HL-60 (cell line): Measurements from ENCODE around the gene ZBTB33.

Experiments used
- DNase-seq, 2 experiments: peaks; one replicate each; pipeline ENCODE4 v3.0.0-alpha.2; 2010 to 2020; ENCODE audit warnings: low read depth in 1 of 2, low spot score in 1 of 2
- H3K27ac ChIP-seq: fragments of 250-450 bp; sonication (Bioruptor Pico); replicated peaks from 2 replicates; pipeline ENCODE4 v1.5.1; 2020; ENCODE audit warnings: mild to moderate bottlenecking, moderate library complexity
- H3K27me3 ChIP-seq: fragments of 250-450 bp; sonication (Bioruptor Pico); 2 replicates; pipeline ENCODE4 v1.5.1; 2021; ENCODE audit warnings: mild to moderate bottlenecking, moderate library complexity; ENCODE audit not compliant: insufficient read depth, poor library complexity, severe bottlenecking
- H3K4me3 ChIP-seq: replicated peaks from 2 replicates; pipeline ENCODE4 v1.5.1; 2011; ENCODE audit warnings: mild to moderate bottlenecking, control low read depth, low read length; ENCODE audit not compliant: insufficient read depth
- CTCF ChIP-seq: IDR thresholded peaks from one replicate; pipeline ENCODE4 v1.5.1; 2011; ENCODE audit warnings: low read length, control low read depth, inconsistent platforms; ENCODE audit not compliant: insufficient read depth
- GABPA ChIP-seq: IDR thresholded peaks from 2 replicates; pipeline ENCODE4 v1.6.1; 2012; ENCODE audit warnings: low read depth
- POLR2AphosphoS5 ChIP-seq: IDR thresholded peaks from 2 replicates; pipeline ENCODE4 v1.6.1; 2012; ENCODE audit warnings: low read depth
- REST ChIP-seq: IDR thresholded peaks from 2 replicates; pipeline ENCODE4 v1.6.1; 2012; ENCODE audit warnings: low read depth; ENCODE audit not compliant: insufficient replicate concordance
- SPI1 ChIP-seq: IDR thresholded peaks from 2 replicates; pipeline ENCODE4 v1.6.1; 2012; ENCODE audit warnings: low read depth, mild to moderate bottlenecking, borderline replicate concordance

Gene ZBTB33

GRCh38 chrX:120264341-120264740, 13.7 kb downstream of the ZBTB33 start:
- H3K4me3 ChIP-seq: no peak overlapping the region
- H3K27ac ChIP-seq: no peak overlapping the region
- DNase-seq: no peak
- TF ChIP-seq GABPA: no peak
- H3K27me3 ChIP-seq: no peaks in the 10 kb centered on the region

- no peak overlapping the region for H3K4me3 ChIP-seq
- no peak overlapping the region for H3K27ac ChIP-seq
- no peak for DNase-seq
- TF ChIP-seq CTCF (no peak), REST (no peak), GABPA (no peak), SPI1 (no peak), POLR2AphosphoS5 (no peak)
- H3K27me3 ChIP-seq: no peaks in the 10 kb centered on the region
Measured at GRCh38 chrX:120269373-120270035, 18.9 kb downstream of the ZBTB33 start.

- Histone ChIP-seq H3K4me3 (no peak overlapping the region), H3K27ac (no peak overlapping the region)
- no peak for TF ChIP-seq SPI1
- TF ChIP-seq POLR2AphosphoS5: no peak
- TF ChIP-seq CTCF: no peak
- no peak for TF ChIP-seq REST
- no peak for TF ChIP-seq GABPA
Measured at GRCh38 chrX:120270567-120270966, 20.0 kb downstream of the ZBTB33 start.

GRCh38 chrX:120271218-120271617, 20.6 kb downstream of the ZBTB33 start:
- Histone ChIP-seq H3K27ac (no peak overlapping the region), H3K4me3 (no peak overlapping the region), H3K27me3 (no peaks in the 10 kb centered on the region)
- DNase-seq: no peak
- no peak for TF ChIP-seq CTCF
- no peak for TF ChIP-seq REST
- no peak for TF ChIP-seq POLR2AphosphoS5
- no peak for TF ChIP-seq GABPA
- no peak for TF ChIP-seq SPI1

More at GRCh38 chrX:120270567-120270966, 20.0 kb downstream of the ZBTB33 start:
- DNase-seq: no peak
- H3K27me3 ChIP-seq: no peaks in the 10 kb centered on the region
